ENCODE data around the gene NRP1. TPM values are rescaled to one million over a fixed set of nuclear protein-coding genes. Genes with fewer than 3 reads are reported as not detected.

The NRP1 gene
- total RNA-seq, 4 donors from 2014 or later, result 8.2 to 24.6 (median 18.7) TPM

GRCh38 chr10:33211106-33211878, 123.2 kb downstream of the NRP1 start:
- no peak for DNase-seq (ENCODE audit: low spot score in 2 of 2)
- no peak overlapping the region for H3K4me3 ChIP-seq (ENCODE audit: low read depth, poor library complexity, severe bottlenecking)
- no peak for TF ChIP-seq CTCF (IDR thresholded peaks at IDR 0.05)
- no peak for TF ChIP-seq POLR2A (IDR thresholded peaks at IDR 0.05)
- intact Hi-C loops (cut with DNase I; ENCODE audit: low total_unique reads), result no loop called here
- WGBS, 2 donors, result 60 to 67% methylated on average over 10 of the region's 10 CpGs

- intact Hi-C loops (cut with DNase I; ENCODE audit: low total_unique reads), result no loop called here
These were observed 124.7 kb downstream of the NRP1 start for GRCh38 chr10:33209802-33210201.

GRCh38 chr10:33208166-33208565, 126.3 kb downstream of the NRP1 start:
- WGBS, 2 donors, result 97 to 98% methylated on average over 4 of the region's 4 CpGs
- DNase-seq (ENCODE audit: low spot score in 2 of 2), result no peak
- no peak for TF ChIP-seq CTCF (IDR thresholded peaks at IDR 0.05)
- no peak for TF ChIP-seq POLR2A (IDR thresholded peaks at IDR 0.05)
- H3K4me3 ChIP-seq (ENCODE audit: low read depth, poor library complexity, severe bottlenecking), result no peak overlapping the region
- intact Hi-C loops (cut with DNase I; ENCODE audit: low total_unique reads), result no loop called here

More at GRCh38 chr10:33209802-33210201, 124.7 kb downstream of the NRP1 start:
- no peak for TF ChIP-seq POLR2A (IDR thresholded peaks at IDR 0.05)
- TF ChIP-seq CTCF (IDR thresholded peaks at IDR 0.05), result no peak
- 55 to 60% methylated on average over 3 of the region's 3 CpGs for WGBS, 2 donors
- no peak overlapping the region for H3K4me3 ChIP-seq (ENCODE audit: low read depth, poor library complexity, severe bottlenecking)
- no peak for DNase-seq (ENCODE audit: low spot score in 2 of 2)

GRCh38 chr10:33204031-33204430, 130.4 kb downstream of the NRP1 start:
- no peak for DNase-seq (ENCODE audit: low spot score in 2 of 2)
- intact Hi-C loops (cut with DNase I; ENCODE audit: low total_unique reads), result no loop called here
- no peak for TF ChIP-seq POLR2A (IDR thresholded peaks at IDR 0.05)
- no peak for TF ChIP-seq CTCF (IDR thresholded peaks at IDR 0.05)
- no peak overlapping the region for H3K4me3 ChIP-seq (ENCODE audit: low read depth, poor library complexity, severe bottlenecking)
- 79 to 85% methylated on average over 7 of the region's 7 CpGs for WGBS, 2 donors

GRCh38 chr10:33201971-33202370, 132.5 kb downstream of the NRP1 start:
- 69 to 80% methylated on average over 5 of the region's 5 CpGs for whole genome bisulfite sequencing, 2 donors
- intact Hi-C loops (cut with DNase I; ENCODE audit: low total_unique reads), result no loop called here
- DNase-seq (ENCODE audit: low spot score in 2 of 2), result no peak
- TF ChIP-seq POLR2A (IDR thresholded peaks at IDR 0.05), result no peak
- no peak for TF ChIP-seq CTCF (IDR thresholded peaks at IDR 0.05)
- no peak overlapping the region for H3K4me3 ChIP-seq (ENCODE audit: low read depth, poor library complexity, severe bottlenecking)

Measured in lower leg skin (tissue), 4 donors.